ENCODE results near the gene MPC2. TPM values are rescaled to one million over a fixed set of nuclear protein-coding genes. Genes with fewer than 3 reads are reported as not detected.

MPC2 gene
- polyA plus RNA-seq, 1 donor (not counting 4 experiments of a cell fraction or from before 2014, with no cell fraction given), result 61.6 TPM

DNA sequence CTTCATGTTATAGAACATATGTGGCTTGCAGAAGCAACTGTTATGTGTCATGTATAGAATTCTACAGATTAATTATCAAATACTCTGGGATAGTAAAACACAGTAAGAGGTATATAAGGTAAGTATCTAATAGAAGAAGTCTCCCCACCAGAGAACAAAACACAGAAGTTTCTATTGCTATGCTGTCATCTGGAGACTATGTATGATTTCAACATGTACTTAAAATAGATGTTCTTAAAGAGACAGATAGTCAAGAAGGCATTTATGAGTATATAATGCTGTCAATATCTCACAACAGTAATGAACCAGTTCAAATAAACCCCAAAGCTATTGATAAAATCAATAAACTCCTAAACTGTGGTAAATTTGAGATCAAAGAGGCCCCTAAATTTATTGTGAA is 14.8 kb downstream of the MPC2 start:
- Histone ChIP-seq H3K4me1 (ENCODE audit: control insufficient read depth, extremely low read depth, insufficient read depth, low read length) (peaks cover 11% of the 10 kb centered on the region), H3K9ac (ENCODE audit: control insufficient read depth, extremely low read depth, insufficient read depth, low read length) (no peak overlapping the region), H3K9me1 (ENCODE audit: control insufficient read depth, extremely low read depth, insufficient read depth, low read length) (no peaks in the 10 kb centered on the region), H4K20me1 (ENCODE audit: control insufficient read depth, extremely low read depth, insufficient read depth, low read length) (no peaks in the 10 kb centered on the region), H3K27me3 (ENCODE audit: control insufficient read depth, extremely low read depth, insufficient read depth, low read length) (no peaks in the 10 kb centered on the region), H3K36me3 (ENCODE audit: control insufficient read depth in 2 of 2, extremely low read depth in 1 of 2, insufficient read depth in 2 of 2, low read length in 2 of 2) (peaks cover 0 to 2% of the 10 kb centered on the region in 2 experiments), H3K79me2 (ENCODE audit: control insufficient read depth, insufficient read depth, low read length) (no peaks in the 10 kb centered on the region), H2AFZ (ENCODE audit: control insufficient read depth, low read length) (no peak overlapping the region), H3K9me3 (ENCODE audit: control insufficient read depth, low read depth, low read length) (no peaks in the 10 kb centered on the region), H3K27ac (ENCODE audit: control insufficient read depth, insufficient read depth, low read length) (no peak overlapping the region), H3K4me3 (ENCODE audit: control insufficient read depth in 2 of 3, extremely low read depth in 1 of 3, insufficient read depth in 2 of 3, low read depth in 1 of 3, low read length in 3 of 3) (no peak overlapping the region), H3K4me2 (ENCODE audit: control insufficient read depth, extremely low read depth, insufficient read depth, low read depth, low read length) (no peak overlapping the region)
- no peak for DNase-seq (ENCODE audit: low read depth, low spot score)
- no peak for FAIRE-seq
- TF ChIP-seq, protein P1, sequence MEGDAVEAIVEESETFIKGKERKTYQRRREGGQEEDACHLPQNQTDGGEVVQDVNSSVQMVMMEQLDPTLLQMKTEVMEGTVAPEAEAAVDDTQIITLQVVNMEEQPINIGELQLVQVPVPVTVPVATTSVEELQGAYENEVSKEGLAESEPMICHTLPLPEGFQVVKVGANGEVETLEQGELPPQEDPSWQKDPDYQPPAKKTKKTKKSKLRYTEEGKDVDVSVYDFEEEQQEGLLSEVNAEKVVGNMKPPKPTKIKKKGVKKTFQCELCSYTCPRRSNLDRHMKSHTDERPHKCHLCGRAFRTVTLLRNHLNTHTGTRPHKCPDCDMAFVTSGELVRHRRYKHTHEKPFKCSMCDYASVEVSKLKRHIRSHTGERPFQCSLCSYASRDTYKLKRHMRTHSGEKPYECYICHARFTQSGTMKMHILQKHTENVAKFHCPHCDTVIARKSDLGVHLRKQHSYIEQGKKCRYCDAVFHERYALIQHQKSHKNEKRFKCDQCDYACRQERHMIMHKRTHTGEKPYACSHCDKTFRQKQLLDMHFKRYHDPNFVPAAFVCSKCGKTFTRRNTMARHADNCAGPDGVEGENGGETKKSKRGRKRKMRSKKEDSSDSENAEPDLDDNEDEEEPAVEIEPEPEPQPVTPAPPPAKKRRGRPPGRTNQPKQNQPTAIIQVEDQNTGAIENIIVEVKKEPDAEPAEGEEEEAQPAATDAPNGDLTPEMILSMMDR (optimal IDR thresholded peaks at IDR 0.05 in 1 of 3, IDR thresholded peaks at IDR 0.05 in 1 of 3, conservative IDR thresholded peaks at IDR 0.05 in 1 of 3; ENCODE audit: extremely low read depth in 1 of 3, insufficient read depth in 2 of 3, low read length in 3 of 3), result no peak
- TF ChIP-seq EZH2 (IDR thresholded peaks at IDR 0.05; ENCODE audit: low read length), result no peak
- dilution Hi-C loops (cut with MboI; ENCODE audit: extremely low pct_ligation_motif_present, low sequenced_read_pairs), result no loop called here

DNA sequence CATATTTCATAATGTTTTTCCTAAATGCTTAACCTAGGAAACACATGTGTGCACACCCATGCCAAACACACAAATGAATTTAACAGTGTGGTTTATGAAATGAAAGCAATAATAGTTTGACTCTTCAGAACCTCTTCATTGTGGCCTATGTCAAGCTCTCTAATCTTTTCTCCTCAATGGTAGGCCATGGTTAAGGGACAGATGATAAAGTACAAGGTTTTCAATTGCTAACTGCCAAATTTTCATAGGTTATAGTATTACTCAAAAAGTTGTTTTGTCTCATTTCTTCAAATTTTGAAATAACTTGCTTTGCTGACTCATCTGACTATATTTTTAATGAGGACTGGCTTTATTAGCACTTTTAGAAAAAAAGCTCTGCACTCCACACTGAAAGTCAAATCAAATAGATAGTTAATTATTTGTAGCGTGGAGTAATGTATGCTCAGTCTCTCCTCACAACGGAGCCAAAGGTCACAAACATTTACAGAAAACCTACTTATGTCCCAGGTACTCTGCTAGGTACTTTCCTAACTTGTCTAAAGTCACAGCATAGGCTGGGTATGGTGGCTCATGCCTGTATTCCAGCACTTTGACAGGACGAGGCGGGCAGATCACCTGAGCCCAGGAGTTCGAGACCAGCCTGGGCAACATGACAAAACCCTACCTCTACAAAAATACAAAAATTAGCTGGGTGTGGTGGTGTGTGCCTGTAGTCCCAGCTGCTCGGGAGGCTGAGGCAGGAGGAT is 19.9 kb downstream of the MPC2 start:
- H3K36me3 ChIP-seq (ENCODE audit: control insufficient read depth in 2 of 2, extremely low read depth in 1 of 2, insufficient read depth in 2 of 2, low read length in 2 of 2), result peaks cover 0 to 2% of the 10 kb centered on the region in 2 experiments
- TF ChIP-seq EZH2 (IDR thresholded peaks at IDR 0.05; ENCODE audit: low read length), result no peak
- TF ChIP-seq, protein P1 (optimal IDR thresholded peaks at IDR 0.05 in 1 of 3, IDR thresholded peaks at IDR 0.05 in 1 of 3, conservative IDR thresholded peaks at IDR 0.05 in 1 of 3; ENCODE audit: extremely low read depth in 1 of 3, insufficient read depth in 2 of 3, low read length in 3 of 3), result no peak
- no peaks in the 10 kb centered on the region for H3K9me1 ChIP-seq (ENCODE audit: control insufficient read depth, extremely low read depth, insufficient read depth, low read length)
- H3K79me2 ChIP-seq (ENCODE audit: control insufficient read depth, insufficient read depth, low read length), result no peaks in the 10 kb centered on the region
- no peaks in the 10 kb centered on the region for H3K27me3 ChIP-seq (ENCODE audit: control insufficient read depth, extremely low read depth, insufficient read depth, low read length)
- no peak overlapping the region for H3K4me2 ChIP-seq (ENCODE audit: control insufficient read depth, extremely low read depth, insufficient read depth, low read depth, low read length)
- H3K9me3 ChIP-seq (ENCODE audit: control insufficient read depth, low read depth, low read length), result no peaks in the 10 kb centered on the region
- H3K4me1 ChIP-seq (ENCODE audit: control insufficient read depth, extremely low read depth, insufficient read depth, low read length), result no peaks in the 10 kb centered on the region
- no peak overlapping the region for H3K4me3 ChIP-seq (ENCODE audit: control insufficient read depth in 2 of 3, extremely low read depth in 1 of 3, insufficient read depth in 2 of 3, low read depth in 1 of 3, low read length in 3 of 3)
- H2AFZ ChIP-seq (ENCODE audit: control insufficient read depth, low read length), result no peak overlapping the region
- FAIRE-seq (no peak), DNase-seq (ENCODE audit: low read depth, low spot score) (no peak)
- H3K27ac ChIP-seq (ENCODE audit: control insufficient read depth, insufficient read depth, low read length), result no peak overlapping the region
- H4K20me1 ChIP-seq (ENCODE audit: control insufficient read depth, extremely low read depth, insufficient read depth, low read length), result no peaks in the 10 kb centered on the region
- dilution Hi-C loops (cut with MboI; ENCODE audit: extremely low pct_ligation_motif_present, low sequenced_read_pairs), result no loop called here
- H3K9ac ChIP-seq (ENCODE audit: control insufficient read depth, extremely low read depth, insufficient read depth, low read length), result no peak overlapping the region
